Measurements from ENCODE around the gene ASB1. TPM values are rescaled to one million over a fixed set of nuclear protein-coding genes. Genes with fewer than 3 reads are reported as not detected.

Gene ASB1
- total and polyA plus RNA-seq, 10 of the 15 experiments (the other 5 are each of a cell fraction or from before 2014, with no cell fraction given): 5.2 to 31.2 (median 25.8) TPM

DNA sequence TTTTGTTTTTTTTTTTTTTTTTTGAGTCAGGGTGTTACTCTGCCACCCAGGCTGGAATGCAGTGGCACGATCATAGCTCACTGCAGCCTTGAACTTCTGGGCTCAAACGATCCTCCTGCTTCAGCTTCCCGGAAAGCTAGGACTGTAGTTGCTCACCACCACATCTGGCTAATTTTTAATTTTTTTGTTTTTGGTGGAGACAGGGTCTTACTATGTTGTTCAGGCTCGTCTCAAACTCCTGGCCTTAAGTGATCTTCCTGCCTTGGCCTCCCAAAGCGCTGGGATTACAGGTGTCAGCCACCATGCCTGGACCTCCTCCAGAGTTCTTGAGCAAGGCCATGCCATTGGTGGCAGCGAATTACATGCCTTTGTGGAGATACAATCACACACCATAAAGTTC, 35.2 kb downstream of the ASB1 start (continued):
- TF ChIP-seq PML (IDR thresholded peaks at IDR 0.05; ENCODE audit: low read length): no peak
- TF ChIP-seq MEF2A (IDR thresholded peaks at IDR 0.05; ENCODE audit: insufficient read depth, low read depth, low read length): no peak
- TF ChIP-seq HDGF (IDR thresholded peaks at IDR 0.05): no peak
- no peak for TF ChIP-seq NR2C2 (IDR thresholded peaks at IDR 0.05; ENCODE audit: borderline replicate concordance, control insufficient read depth, insufficient read length, low read depth)

DNA sequence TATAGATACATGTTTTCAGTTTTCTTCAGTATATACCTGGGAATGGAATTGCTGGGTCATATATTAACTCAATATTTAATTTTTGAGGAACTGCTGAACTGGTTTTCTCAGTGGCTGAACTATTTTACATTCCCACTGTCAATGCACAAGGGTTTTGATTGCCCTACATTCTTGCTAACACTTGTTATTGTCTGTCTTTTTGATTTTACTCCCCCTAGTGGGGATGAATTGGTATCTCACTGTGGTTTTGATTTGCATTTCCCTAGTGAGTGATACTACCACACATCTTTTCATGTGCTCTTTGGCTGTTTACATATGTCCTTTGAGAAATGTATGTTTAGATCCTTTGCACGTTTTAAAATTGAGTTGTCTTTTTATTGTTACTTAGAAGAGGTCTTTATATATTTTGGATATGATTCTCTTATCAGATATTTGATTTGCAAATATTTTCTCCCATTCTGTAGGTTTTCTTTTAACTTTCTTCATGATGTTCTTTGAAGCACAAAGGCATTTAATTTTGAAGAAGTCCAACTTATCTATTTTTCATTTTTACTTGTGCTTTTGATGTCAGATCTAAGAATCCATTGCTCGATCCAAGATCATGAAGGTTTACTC, 36.2 kb downstream of the ASB1 start:
- WGBS (ENCODE audit: insufficient coverage, insufficient replicate concordance, low lambda C conversion rate, missing lambda C conversion rate): 52% methylated on average over 2 of the region's 2 CpGs
- Histone ChIP-seq H3K27ac (ENCODE audit: control insufficient read depth, insufficient read depth) (no peak overlapping the region), H4K20me1 (ENCODE audit: control insufficient read depth, insufficient read depth) (no peaks in the 10 kb centered on the region), H3K4me3 (no peak overlapping the region), H3K27me3 (replicated peaks in 1 of 2; ENCODE audit: control insufficient read depth in 2 of 2, insufficient read depth in 2 of 2, low read length in 1 of 2) (no peaks in the 10 kb centered on the region), H3K4me2 (ENCODE audit: control insufficient read depth, insufficient read depth) (no peak overlapping the region), H2AFZ (ENCODE audit: control insufficient read depth, low read depth, low read length) (no peak overlapping the region), H3K79me2 (ENCODE audit: control insufficient read depth, insufficient read depth, low read length) (no peaks in the 10 kb centered on the region), H3K9ac (ENCODE audit: control insufficient read depth, insufficient read depth, low read length) (no peak overlapping the region), H3K36me3 (ENCODE audit: control insufficient read depth in 2 of 2, insufficient read depth in 2 of 2, low read length in 1 of 2) (no peaks in the 10 kb centered on the region), H3K4me1 (ENCODE audit: control insufficient read depth, insufficient read depth, low read length) (no peaks in the 10 kb centered on the region), H3K9me3 (replicated peaks; ENCODE audit: control insufficient read depth, insufficient read depth, low read length) (no peaks in the 10 kb centered on the region)
- FAIRE-seq: peak; percentile 84
- BruUV-seq (replicated peaks): no TSS peak
- CTCF ChIA-PET: no interaction called here
- in situ Hi-C loops (cut with MboI): no loop called here
- intact Hi-C loops (cut with micrococcal nuclease; ENCODE audit: unreplicated experiment): loop anchor here (1.0 kb wide), 2 partner anchors 93 to 106 kb away; no protein-coding TSS in a partner anchor
- SMC1A ChIA-PET (ENCODE audit: uncharacterized antibody, unreplicated experiment): interaction anchor here (1.4 kb wide), 1 partner anchor 92 kb away, joined by 4 read pairs; no protein-coding TSS in a partner anchor
- peak; percentile 93 for ATAC-seq
- RAD21 ChIA-PET (ENCODE audit: unreplicated experiment): no interaction called here
- POLR2A ChIA-PET: no interaction called here
- peak; percentile 13 for DNase-seq (ENCODE audit: low read depth, low spot score)
- TF ChIP-seq SMARCA5 (IDR thresholded peaks at IDR 0.05) (peak; percentile 84; the same call in 1 of the 2 replicates), CBFB (IDR thresholded peaks at IDR 0.05; ENCODE audit: low read depth) (peak; percentile 53; the same call in 1 of the 2 replicates), RCOR1 (conservative IDR thresholded peaks at IDR 0.05; ENCODE audit: low read depth, low read length) (no peak), NBN (IDR thresholded peaks at IDR 0.05) (no peak), EGR1 (IDR thresholded peaks at IDR 0.05; ENCODE audit: borderline replicate concordance in 1 of 2, low read depth in 2 of 2, low read length in 2 of 2) (no peak), RBBP5 (conservative IDR thresholded peaks at IDR 0.05) (no peak), PAX8 (IDR thresholded peaks at IDR 0.05) (no peak), BMI1 (IDR thresholded peaks at IDR 0.05; ENCODE audit: borderline replicate concordance) (no peak), CREB1 (IDR thresholded peaks at IDR 0.05; ENCODE audit: low read depth) (no peak), ZNF622 (IDR thresholded peaks at IDR 0.05) (no peak), RAD21 (IDR thresholded peaks at IDR 0.05; ENCODE audit: insufficient read depth, low read depth, low read length) (peak; percentile 55), SMC3 (IDR thresholded peaks at IDR 0.05; ENCODE audit: borderline replicate concordance, low read length) (peak; percentile 66; the same call in 1 of the 2 replicates), POU2F2 (IDR thresholded peaks at IDR 0.05; ENCODE audit: borderline replicate concordance, low read depth, low read length) (peak; percentile 93)
- TF ChIP-seq, protein P1, sequence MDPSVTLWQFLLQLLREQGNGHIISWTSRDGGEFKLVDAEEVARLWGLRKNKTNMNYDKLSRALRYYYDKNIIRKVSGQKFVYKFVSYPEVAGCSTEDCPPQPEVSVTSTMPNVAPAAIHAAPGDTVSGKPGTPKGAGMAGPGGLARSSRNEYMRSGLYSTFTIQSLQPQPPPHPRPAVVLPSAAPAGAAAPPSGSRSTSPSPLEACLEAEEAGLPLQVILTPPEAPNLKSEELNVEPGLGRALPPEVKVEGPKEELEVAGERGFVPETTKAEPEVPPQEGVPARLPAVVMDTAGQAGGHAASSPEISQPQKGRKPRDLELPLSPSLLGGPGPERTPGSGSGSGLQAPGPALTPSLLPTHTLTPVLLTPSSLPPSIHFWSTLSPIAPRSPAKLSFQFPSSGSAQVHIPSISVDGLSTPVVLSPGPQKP (IDR thresholded peaks at IDR 0.05; ENCODE audit: low read depth, low read length): no peak
- TF ChIP-seq, protein P2, sequence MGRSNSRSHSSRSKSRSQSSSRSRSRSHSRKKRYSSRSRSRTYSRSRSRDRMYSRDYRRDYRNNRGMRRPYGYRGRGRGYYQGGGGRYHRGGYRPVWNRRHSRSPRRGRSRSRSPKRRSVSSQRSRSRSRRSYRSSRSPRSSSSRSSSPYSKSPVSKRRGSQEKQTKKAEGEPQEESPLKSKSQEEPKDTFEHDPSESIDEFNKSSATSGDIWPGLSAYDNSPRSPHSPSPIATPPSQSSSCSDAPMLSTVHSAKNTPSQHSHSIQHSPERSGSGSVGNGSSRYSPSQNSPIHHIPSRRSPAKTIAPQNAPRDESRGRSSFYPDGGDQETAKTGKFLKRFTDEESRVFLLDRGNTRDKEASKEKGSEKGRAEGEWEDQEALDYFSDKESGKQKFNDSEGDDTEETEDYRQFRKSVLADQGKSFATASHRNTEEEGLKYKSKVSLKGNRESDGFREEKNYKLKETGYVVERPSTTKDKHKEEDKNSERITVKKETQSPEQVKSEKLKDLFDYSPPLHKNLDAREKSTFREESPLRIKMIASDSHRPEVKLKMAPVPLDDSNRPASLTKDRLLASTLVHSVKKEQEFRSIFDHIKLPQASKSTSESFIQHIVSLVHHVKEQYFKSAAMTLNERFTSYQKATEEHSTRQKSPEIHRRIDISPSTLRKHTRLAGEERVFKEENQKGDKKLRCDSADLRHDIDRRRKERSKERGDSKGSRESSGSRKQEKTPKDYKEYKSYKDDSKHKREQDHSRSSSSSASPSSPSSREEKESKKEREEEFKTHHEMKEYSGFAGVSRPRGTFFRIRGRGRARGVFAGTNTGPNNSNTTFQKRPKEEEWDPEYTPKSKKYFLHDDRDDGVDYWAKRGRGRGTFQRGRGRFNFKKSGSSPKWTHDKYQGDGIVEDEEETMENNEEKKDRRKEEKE (IDR thresholded peaks at IDR 0.05): no peak
- TF ChIP-seq, protein P3, sequence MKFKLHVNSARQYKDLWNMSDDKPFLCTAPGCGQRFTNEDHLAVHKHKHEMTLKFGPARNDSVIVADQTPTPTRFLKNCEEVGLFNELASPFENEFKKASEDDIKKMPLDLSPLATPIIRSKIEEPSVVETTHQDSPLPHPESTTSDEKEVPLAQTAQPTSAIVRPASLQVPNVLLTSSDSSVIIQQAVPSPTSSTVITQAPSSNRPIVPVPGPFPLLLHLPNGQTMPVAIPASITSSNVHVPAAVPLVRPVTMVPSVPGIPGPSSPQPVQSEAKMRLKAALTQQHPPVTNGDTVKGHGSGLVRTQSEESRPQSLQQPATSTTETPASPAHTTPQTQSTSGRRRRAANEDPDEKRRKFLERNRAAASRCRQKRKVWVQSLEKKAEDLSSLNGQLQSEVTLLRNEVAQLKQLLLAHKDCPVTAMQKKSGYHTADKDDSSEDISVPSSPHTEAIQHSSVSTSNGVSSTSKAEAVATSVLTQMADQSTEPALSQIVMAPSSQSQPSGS (IDR thresholded peaks at IDR 0.05; ENCODE audit: low read length): no peak

Measured in GM12878 (cell line).